Effector CD4-positive, alpha-beta T cell (primary cell): ENCODE results near the gene BZW2.
"Not testable (repeated sequence)": the region's sequence is repeated elsewhere in the genome, so short reads cannot be mapped to it uniquely, and the experiment has no call there.

Experiments
- DNase-seq: peaks from one replicate; pipeline ENCODE4 v3.0.0-alpha.2; 2020

Gene BZW2

GRCh38 chr7:16675277-16675676 is 29.3 kb downstream of the BZW2 start:
- DNase-seq = no peak

DNA sequence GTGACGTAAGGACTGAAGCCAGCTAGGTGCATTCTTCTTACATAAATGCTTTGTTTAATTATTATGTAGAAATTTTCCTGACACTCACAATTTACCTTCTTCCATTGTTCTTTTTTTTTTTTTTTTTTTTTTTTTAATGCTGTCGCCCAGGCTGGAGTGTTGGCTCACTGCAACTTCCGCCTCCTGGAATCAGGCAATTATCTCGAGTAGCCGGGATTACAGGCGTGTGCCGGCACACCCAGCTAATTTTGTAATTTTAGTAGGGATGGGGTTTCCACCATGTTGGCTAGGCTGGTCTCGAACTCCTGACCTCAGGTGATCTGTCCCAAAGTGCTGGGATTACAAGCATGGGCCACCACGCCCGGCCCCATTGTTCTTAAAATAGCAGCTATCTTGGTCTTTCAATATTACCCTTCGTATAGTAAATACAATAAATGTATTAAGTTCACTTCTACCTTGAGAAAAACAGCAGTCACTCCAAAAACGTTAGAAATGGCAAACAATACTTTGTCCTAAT is 32.1 kb downstream of the BZW2 start:
- no peak for DNase-seq

DNA sequence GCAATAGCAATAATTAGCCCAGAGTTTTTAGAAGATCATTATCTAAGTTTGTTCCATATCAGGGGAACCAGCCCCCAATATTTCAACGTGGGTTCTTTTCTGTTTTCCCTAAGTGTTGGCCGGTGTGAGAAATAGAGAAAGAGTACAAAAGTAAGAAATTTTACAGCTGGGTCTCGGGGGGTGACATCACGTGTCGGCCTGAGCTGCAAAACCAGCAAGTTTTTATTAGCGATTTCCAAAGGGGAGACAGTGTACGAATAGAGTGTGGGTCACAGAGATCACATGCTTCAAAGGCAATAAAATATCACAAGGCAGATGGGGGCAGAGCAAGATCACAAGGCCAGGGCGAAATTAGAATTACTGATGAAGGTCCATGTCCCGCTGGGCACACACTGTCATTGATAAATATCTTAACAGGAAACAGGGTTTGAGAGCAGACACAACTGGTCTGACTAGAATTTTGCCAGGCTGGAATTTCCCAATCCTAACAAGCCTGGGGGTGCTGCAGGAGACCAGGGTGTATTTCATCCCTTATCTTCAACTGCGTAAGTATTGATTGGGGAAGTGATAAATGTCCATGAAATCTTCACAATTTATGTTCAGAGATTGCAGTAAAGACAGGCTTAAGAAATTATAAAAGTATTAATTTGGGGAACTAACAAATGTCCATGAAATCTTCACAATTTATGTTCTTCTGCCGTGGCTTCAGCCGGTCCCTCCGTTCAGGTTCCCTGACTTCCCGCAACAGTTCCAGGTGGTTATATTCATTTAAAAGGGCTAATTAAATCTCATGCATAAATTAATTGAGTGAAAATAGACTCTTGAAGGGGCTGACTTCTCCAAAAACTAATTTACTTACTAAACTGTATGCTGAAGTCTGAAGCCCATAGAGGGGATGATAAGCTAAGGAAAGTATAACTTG is 32.9 kb downstream of the BZW2 start:
- DNase-seq = not testable (repeated sequence)

DNA sequence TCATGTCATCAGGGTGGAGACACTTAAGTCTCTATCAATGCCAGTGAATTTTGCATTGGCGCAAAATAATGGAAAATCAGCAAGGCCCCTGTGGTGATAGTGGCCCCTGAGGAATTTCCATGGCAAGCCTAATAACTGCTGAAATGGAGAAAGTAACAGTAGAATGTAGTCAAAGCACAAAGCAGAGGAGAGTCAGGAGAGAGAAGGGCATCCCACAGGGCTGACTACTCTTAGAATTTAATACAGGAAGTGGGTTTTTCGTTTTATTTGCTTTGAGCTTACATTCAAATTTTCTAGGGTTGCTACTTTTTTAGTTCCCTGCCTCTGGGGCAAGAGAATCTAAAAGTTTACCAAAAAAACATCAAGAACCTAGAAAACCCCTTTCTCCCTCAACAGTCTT is 39.0 kb downstream of the BZW2 start:
- DNase-seq = no peak

DNA sequence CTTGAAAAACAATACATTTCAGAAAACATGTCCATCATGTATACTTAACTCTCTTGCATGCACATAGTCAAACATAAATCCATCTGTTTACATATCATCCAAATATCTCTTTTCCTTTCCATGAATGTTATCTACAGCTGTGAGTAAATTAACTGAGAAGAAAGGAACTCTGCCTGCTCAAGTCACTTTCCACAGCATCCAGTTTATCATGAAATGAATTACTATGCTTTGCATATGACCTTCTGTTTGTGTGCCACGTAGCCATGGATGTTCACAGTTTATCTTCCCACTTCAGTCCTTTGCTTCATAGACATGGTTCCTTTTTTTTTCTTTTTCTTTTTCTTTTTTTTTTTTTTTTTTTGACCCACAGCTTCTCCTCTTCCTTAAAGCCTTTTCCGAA is 39.6 kb downstream of the BZW2 start:
- DNase-seq = no peak

DNA sequence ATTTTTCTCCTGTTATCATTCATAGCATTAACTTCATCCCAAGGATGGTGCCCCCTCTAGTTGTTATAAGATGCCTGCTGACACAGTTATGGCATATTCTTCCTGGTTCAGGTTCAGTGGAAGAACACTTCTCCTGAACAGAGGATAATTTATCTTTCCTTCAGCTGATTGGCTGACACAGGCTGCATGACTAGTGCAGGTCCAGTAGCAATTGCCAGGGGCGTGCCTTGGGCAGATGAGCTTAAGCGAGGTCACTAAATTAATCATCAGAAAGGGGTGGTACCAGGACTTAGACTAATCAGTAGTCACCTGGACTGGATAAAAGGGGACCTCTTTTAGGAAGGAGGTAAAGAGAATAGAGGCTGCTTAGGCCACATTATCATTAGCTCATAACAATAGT is 42.3 kb downstream of the BZW2 start:
- DNase-seq = no peak

GRCh38 chr7:16691241-16691640 is 45.3 kb downstream of the BZW2 start:
- no peak for DNase-seq

GRCh38 chr7:16693601-16694318 is 47.8 kb downstream of the BZW2 start:
- no peak for DNase-seq

- no peak for DNase-seq
Measured at GRCh38 chr7:16694806-16695205, 48.8 kb downstream of the BZW2 start.

DNA sequence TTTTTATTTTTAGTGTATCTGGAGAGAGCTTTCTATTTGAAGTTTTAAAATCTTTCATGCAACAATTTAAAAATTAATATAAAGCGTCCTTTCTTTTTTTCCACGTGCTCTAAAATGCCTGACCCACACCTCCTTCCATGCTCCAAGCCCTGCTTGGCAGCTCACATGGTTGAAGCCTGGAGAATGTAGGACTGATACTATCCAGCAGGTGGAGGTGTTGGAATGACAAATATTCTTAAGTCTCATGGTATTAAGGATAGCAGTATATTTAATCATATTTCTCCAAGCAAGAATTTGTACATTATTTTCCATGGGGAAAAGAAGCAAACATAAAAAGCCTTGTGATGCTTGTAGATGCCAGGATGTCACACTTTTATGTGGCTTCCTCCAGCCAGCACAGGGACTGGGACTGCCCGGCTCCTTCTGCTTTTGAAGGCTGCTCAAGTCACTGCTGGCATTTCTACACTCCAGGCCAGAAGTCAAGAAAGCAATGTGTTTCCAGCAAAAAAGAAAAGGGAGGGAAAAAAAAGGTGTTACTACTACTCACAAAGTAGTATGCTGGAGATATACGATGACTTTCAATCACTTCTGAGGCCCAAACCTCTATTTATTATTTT is 49.7 kb downstream of the BZW2 start:
- DNase-seq = no peak

GRCh38 chr7:16697507-16698199 is 51.7 kb downstream of the BZW2 start:
- no peak for DNase-seq

- no peak for DNase-seq
Measured at GRCh38 chr7:16698200-16698905, 52.4 kb downstream of the BZW2 start.

- no peak for DNase-seq
Measured at GRCh38 chr7:16702441-16702840, 56.5 kb downstream of the BZW2 start.

DNA sequence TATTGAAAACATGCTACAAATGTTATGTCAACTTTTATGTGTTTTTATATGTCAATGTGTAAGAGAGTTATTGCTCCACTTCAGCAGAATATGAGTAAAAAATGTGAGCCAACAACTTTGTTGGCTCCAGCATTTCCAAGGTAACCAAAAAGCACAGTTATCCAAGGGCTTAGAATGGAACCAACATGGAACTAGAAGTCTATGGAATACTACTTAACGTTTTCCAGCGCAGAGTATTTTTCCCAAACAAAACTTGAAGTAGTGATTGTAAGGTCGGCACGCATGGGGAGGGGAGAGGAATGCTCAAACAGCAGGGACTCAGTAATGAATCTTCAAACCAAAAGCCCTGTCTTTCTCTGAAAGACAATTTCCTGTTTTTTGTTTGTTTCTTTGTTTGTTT is 62.5 kb downstream of the BZW2 start:
- DNase-seq = no peak

GRCh38 chr7:16708980-16709379 is 63.0 kb downstream of the BZW2 start:
- DNase-seq = no peak

DNA sequence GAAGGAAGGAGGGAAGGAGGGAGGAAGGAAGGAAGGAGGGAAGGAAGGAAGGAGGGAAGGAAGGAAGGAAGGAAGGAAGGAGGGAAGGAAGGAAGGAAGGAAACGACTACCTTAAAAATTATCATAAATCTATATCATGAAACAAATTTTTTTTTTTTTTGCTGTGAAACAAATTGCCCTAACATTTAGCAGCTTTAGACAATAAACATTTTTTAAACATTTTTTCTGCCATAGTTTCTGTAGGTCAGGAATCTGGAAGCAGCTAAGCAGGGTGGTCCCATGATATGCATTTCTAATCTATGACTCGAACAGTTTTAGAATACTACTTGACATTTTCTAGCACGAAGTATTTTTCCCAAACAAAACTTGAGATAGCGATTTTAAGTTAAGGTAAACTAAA is 64.7 kb downstream of the BZW2 start:
- no peak for DNase-seq

GRCh38 chr7:16711730-16712129 is 65.7 kb downstream of the BZW2 start:
- DNase-seq = no peak

- no peak for DNase-seq
Measured at GRCh38 chr7:16712916-16713315, 66.9 kb downstream of the BZW2 start.

DNA sequence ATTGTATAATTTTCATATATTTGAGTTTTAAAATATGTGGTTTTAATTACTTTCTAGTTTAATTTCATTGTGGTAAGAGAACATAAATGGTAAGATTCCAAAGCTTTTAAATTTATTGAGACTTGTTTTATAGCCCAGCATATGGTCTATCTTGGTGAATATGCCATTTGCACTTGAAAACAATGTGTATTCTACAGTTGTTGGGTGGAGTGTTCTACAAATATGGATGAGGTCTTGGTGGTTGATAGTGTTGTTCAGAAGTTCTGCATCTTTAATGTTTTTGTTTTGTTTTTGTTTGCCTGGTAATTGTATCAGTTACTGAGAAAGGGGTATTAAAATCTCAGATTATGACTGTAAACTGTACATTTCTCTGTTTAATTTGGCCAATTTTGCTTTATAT is 69.9 kb downstream of the BZW2 start:
- DNase-seq = no peak

GRCh38 chr7:16718111-16718656 is 72.2 kb downstream of the BZW2 start:
- no peak for DNase-seq

- no peak for DNase-seq
Measured at GRCh38 chr7:16719699-16720098, 73.7 kb downstream of the BZW2 start.

GRCh38 chr7:16721541-16721940 is 75.6 kb downstream of the BZW2 start:
- DNase-seq = no peak
